Thyroid gland (tissue), 4 donors: Measurements from ENCODE around the gene ADCY7. TPM values are rescaled to one million over a fixed set of nuclear protein-coding genes. Genes with fewer than 3 reads are reported as not detected.

ENCODE experiments used
- DNase-seq, 2 donors: peaks; one replicate each; pipeline ENCODE4 v3.0.0-alpha.2; 2019
- H3K27ac ChIP-seq, 3 donors: fragments of 200-600 bp; sonication (generic); 1 replicate in 2 of 3; 2 replicates in 1 of 3; pipeline ENCODE4 v1.5.1; 2016 to 2019; ENCODE audit warnings: mild to moderate bottlenecking in 1 of 3, moderate library complexity in 1 of 3
- H3K27me3 ChIP-seq: fragments of 200-600 bp; sonication (generic); one replicate; pipeline ENCODE4 v1.5.1; 2019
- H3K36me3 ChIP-seq, 2 donors: fragments of 200-600 bp; sonication (generic); one replicate each; pipeline ENCODE4 v1.5.1; 2016 to 2019
- H3K4me1 ChIP-seq, 2 donors: fragments of 200-600 bp; sonication (generic); one replicate each; pipeline ENCODE4 v1.5.1; 2017 to 2019
- H3K4me3 ChIP-seq, 3 donors: fragments of 200-600 bp; sonication (generic); replicated peaks in 1 of 3; 1 replicate in 2 of 3; 2 replicates in 1 of 3; pipeline ENCODE4 v1.5.1; 2016; ENCODE audit warnings: mild to moderate bottlenecking in 1 of 3
- H3K9me3 ChIP-seq: fragments of 200-600 bp; sonication (generic); one replicate; pipeline ENCODE4 v1.5.1; 2017
- CTCF ChIP-seq, 6 experiments: fragments of 200-600 bp in 3 of 6; fragments of 450-650 bp in 3 of 6; sonication (generic) in 3 of 6; IDR thresholded peaks; one replicate each; pipeline ENCODE4 v1.5.1; 2016 to 2019; ENCODE audit warnings: antibody characterized with exemption in 6 of 6, mild to moderate bottlenecking in 2 of 6, inconsistent platforms in 1 of 6, moderate library complexity in 1 of 6
- POLR2A ChIP-seq, 2 donors: fragments of 450-650 bp; IDR thresholded peaks; one replicate each; pipeline ENCODE4 v1.6.1; 2017; ENCODE audit warnings: antibody characterized with exemption in 2 of 2, mild to moderate bottlenecking in 2 of 2, moderate library complexity in 1 of 2
- WGBS, 2 donors: methylation state at CpG; one replicate each; pipeline ENCODE4 v1.1.5; 2017; 5-methylcytosine and 5-hydroxymethylcytosine counted together
- intact Hi-C: fragments of 100-400 bp; cut with DNase I; formaldehyde crosslinking; loops from one replicate; pipeline ENCODE4 v1.15.1; 2023
- total RNA-seq, 4 donors: library from RNA; depleted of rRNA; stranded (reverse); fragments of >200 nt; gene quantifications; one replicate each; pipeline ENCODE4 v1.2.3, GENCODE V29; 2016

ADCY7 gene
- total RNA-seq, 4 donors from 2014 or later: 4.2 to 8.2 (median 7.1) TPM

- no peaks in the 10 kb centered on the region for H3K27me3 ChIP-seq
- H3K9me3 ChIP-seq: no peaks in the 10 kb centered on the region
- no peak for DNase-seq
- 79 to 93% methylated on average over 5 to 9 of the region's 9 CpGs for WGBS, 2 donors
- H3K27ac ChIP-seq: no peak overlapping the region
- no peak for TF ChIP-seq CTCF (IDR thresholded peaks at IDR 0.05)
- TF ChIP-seq POLR2A (IDR thresholded peaks at IDR 0.05): no peak
- H3K4me3 ChIP-seq: no peak overlapping the region
- intact Hi-C loops: no loop called here
- peaks cover 0 to 7% of the 10 kb centered on the region in 2 donors for H3K4me1 ChIP-seq
- H3K36me3 ChIP-seq: no peaks in the 10 kb centered on the region
Observed at GRCh38 chr16:50260206-50261159, 5.9 kb upstream of the ADCY7 start.

- H3K9me3 ChIP-seq: no peaks in the 10 kb centered on the region
- peaks cover 0 to 13% of the 10 kb centered on the region in 2 donors for H3K4me1 ChIP-seq
- TF ChIP-seq POLR2A (IDR thresholded peaks at IDR 0.05) (no peak), CTCF (IDR thresholded peaks at IDR 0.05) (no peak)
- H3K36me3 ChIP-seq: no peaks in the 10 kb centered on the region
- H3K4me3 ChIP-seq: no peak overlapping the region
- H3K27me3 ChIP-seq: no peaks in the 10 kb centered on the region
- no peak overlapping the region for H3K27ac ChIP-seq
- DNase-seq: no peak
- intact Hi-C loops: no loop called here
- 82 to 86% methylated on average over 8 to 9 of the region's 9 CpGs for WGBS, 2 donors
Observed at GRCh38 chr16:50261160-50261706, 5.1 kb upstream of the ADCY7 start.

GRCh38 chr16:50261707-50262235, 4.6 kb upstream of the ADCY7 start:
- Histone ChIP-seq H3K36me3 (no peaks in the 10 kb centered on the region), H3K27ac (no peak overlapping the region), H3K9me3 (no peaks in the 10 kb centered on the region), H3K27me3 (no peaks in the 10 kb centered on the region), H3K4me3 (no peak overlapping the region), H3K4me1 (peaks cover 0 to 13% of the 10 kb centered on the region in 2 donors)
- no peak for DNase-seq
- intact Hi-C loops: no loop called here
- no peak for TF ChIP-seq POLR2A (IDR thresholded peaks at IDR 0.05)
- TF ChIP-seq CTCF (IDR thresholded peaks at IDR 0.05): no peak
- 55 to 65% methylated on average over 4 to 10 of the region's 11 CpGs for WGBS, 2 donors

- TF ChIP-seq POLR2A (IDR thresholded peaks at IDR 0.05): no peak
- TF ChIP-seq CTCF (IDR thresholded peaks at IDR 0.05): no peak
- Histone ChIP-seq H3K9me3 (no peaks in the 10 kb centered on the region), H3K27me3 (no peaks in the 10 kb centered on the region), H3K27ac (no peak overlapping the region), H3K4me3 (no peak overlapping the region), H3K36me3 (no peaks in the 10 kb centered on the region), H3K4me1 (peaks cover 0 to 13% of the 10 kb centered on the region in 2 donors)
- 85 to 90% methylated on average over 12 of the region's 16 CpGs for WGBS, 2 donors
- intact Hi-C loops: no loop called here
- DNase-seq: no peak
Observed at GRCh38 chr16:50263060-50263909, 3.1 kb upstream of the ADCY7 start.
